GM06990 (cell line): ENCODE measurements around the gene SEMA3E.

Experiments used
- DNase-seq: peaks from one replicate; pipeline ENCODE4 v3.0.0-alpha.2; 2011; ENCODE audit not compliant: insufficient read length; ENCODE audit errors: extremely low read depth
- H3K27me3 ChIP-seq: replicated peaks from 2 replicates; pipeline ENCODE4 v1.6.0; 2011; ENCODE audit warnings: low read length; ENCODE audit not compliant: control insufficient read depth, insufficient read depth
- H3K36me3 ChIP-seq: 2 replicates; pipeline ENCODE4 v1.5.1; 2011; ENCODE audit warnings: low read length; ENCODE audit not compliant: control insufficient read depth, insufficient read depth
- H3K4me3 ChIP-seq: replicated peaks from 2 replicates; pipeline ENCODE4 v1.5.1; 2011; ENCODE audit warnings: low read depth, mild to moderate bottlenecking, control low read depth, low read length
- TF ChIP-seq, protein P1 (sequence below): IDR thresholded peaks from 2 replicates; pipeline ENCODE4 v1.5.1; 2011; ENCODE audit warnings: low read length, control low read depth, mild to moderate bottlenecking, inconsistent platforms; ENCODE audit not compliant: insufficient read depth, poor library complexity, severe bottlenecking

Gene SEMA3E

DNA sequence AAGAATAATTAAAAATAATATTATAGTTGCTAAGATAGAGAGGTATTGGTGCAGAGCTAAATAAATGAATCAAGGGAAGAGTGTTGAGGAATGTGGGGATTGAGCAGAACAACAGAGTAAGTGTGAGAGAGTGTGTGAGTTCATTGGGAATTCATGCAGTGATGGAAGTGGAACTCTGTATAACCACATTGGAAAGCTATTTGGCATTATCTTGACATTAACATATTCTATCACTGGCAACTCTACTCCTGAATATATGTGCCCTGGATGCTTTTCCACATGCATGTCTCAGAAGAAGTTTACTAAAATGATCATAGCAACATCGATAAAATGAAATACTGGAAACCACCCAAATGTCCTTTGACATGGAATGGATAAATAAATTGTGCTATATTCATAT, 164.1 kb downstream of the SEMA3E start:
- TF ChIP-seq, protein P1, sequence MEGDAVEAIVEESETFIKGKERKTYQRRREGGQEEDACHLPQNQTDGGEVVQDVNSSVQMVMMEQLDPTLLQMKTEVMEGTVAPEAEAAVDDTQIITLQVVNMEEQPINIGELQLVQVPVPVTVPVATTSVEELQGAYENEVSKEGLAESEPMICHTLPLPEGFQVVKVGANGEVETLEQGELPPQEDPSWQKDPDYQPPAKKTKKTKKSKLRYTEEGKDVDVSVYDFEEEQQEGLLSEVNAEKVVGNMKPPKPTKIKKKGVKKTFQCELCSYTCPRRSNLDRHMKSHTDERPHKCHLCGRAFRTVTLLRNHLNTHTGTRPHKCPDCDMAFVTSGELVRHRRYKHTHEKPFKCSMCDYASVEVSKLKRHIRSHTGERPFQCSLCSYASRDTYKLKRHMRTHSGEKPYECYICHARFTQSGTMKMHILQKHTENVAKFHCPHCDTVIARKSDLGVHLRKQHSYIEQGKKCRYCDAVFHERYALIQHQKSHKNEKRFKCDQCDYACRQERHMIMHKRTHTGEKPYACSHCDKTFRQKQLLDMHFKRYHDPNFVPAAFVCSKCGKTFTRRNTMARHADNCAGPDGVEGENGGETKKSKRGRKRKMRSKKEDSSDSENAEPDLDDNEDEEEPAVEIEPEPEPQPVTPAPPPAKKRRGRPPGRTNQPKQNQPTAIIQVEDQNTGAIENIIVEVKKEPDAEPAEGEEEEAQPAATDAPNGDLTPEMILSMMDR: no peak

DNA sequence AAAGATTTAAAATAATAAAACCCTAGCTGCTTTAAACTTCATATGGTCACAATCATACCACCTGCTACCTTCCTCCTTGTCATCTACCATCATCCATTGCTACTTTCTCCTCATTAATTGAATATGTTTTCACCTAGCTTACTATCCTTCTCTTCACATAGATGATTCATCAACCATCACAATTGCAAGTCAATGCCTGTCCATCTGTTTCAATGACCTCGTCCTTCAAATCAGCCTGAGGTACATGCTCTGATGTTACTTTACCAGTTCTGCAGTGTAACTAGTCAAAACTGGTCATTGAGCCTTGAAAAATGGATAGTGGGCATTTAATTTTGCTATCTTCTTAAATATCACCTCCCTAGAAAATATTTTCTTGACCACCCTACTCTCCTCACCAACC, 164.7 kb downstream of the SEMA3E start:
- TF ChIP-seq, protein P1: no peak
- DNase-seq: no peak
- no peaks in the 10 kb centered on the region for H3K36me3 ChIP-seq
- H3K4me3 ChIP-seq: no peak overlapping the region
- H3K27me3 ChIP-seq: no peaks in the 10 kb centered on the region

More for the DNA sequence above, 164.1 kb downstream of the SEMA3E start:
- Histone ChIP-seq H3K4me3 (no peak overlapping the region), H3K27me3 (no peaks in the 10 kb centered on the region), H3K36me3 (no peaks in the 10 kb centered on the region)
- no peak for DNase-seq

DNA sequence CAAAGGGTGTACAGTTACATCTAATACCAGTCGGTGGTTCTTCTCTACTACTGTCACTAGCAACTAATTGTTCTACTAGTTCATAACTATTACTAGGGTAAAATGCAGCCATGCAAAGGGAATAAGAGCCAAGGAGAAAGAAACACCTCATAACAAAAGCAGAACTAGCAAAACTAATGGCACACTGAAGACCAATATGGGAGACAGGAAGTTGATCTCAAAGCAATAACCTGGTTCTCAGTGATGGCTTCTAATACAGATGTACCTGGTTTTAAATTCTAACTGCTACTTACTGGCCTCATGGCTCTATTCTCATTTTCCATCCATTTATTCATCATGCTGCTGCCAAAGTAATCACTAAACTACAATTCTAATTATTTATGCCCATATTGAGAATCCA, 170.3 kb downstream of the SEMA3E start:
- Histone ChIP-seq H3K4me3 (no peak overlapping the region), H3K36me3 (no peaks in the 10 kb centered on the region), H3K27me3 (no peaks in the 10 kb centered on the region)
- TF ChIP-seq, protein P1: no peak
- no peak for DNase-seq

DNA sequence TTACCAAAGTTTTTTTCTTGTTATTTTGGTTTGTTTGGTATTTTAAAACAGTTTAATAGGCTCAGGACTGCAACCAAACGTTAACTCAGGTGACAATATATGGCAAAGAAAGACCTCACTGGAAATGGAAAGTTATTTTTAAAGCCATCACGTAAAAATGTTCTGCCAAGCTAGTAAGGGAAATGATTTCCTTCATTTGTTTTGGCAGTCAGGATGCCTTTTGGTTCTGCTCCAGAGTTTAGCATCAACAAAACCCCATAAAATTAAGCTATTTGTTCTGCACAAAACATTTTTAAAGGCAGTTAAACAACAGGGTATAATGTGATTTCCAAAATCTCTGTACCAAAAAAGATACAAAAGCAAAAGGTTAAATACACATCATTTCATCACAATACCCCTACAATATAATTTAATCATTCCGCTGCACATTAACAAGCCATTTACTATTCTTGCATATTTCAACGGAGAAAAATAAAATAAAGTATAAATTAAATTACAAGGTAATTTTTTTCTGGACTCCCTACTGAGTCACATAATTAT, 172.4 kb downstream of the SEMA3E start:
- Histone ChIP-seq H3K4me3 (no peak overlapping the region), H3K27me3 (no peaks in the 10 kb centered on the region), H3K36me3 (no peaks in the 10 kb centered on the region)
- TF ChIP-seq, protein P1: no peak
- DNase-seq: no peak

DNA sequence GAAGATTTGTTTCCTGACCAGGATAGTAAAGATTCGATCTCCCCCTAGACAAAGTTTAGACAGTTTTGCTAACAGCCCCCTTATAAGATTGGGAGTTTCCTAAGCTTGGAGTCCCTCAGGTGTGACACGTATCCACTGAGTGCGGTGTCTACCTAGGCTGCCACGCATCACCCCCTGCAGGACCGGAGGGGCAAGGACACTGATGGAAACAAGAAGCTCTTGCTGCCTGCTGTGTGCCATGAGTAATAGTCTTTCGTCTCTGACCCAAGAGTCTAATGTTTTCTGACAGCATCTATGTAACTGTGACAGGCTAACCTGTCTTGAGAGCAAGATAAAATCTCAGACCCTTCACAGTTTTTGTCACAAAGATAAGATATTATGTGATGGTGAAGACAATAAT, 173.5 kb downstream of the SEMA3E start:
- TF ChIP-seq, protein P1: peak; percentile 25
- no peak overlapping the region for H3K4me3 ChIP-seq
- DNase-seq: no peak
- H3K27me3 ChIP-seq: no peaks in the 10 kb centered on the region
- H3K36me3 ChIP-seq: no peaks in the 10 kb centered on the region

DNA sequence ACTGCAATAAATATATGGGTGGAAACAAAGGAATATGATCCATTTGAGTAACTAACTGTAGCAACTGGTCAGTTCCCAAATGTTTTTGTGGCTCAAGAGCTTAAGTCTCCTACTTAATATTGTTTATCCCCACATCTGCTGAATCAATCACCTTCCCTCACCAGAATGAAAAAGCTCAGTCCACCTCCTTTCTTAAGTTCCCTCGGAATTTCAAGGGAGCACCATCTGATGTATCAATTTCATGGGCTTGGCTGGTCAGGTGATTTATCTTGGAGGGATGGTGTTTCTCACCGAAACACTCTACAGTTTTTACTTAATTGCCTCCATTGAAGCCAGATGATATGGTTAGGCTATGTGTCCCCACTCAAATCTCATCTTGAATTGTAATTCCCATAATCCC, 176.6 kb downstream of the SEMA3E start:
- TF ChIP-seq, protein P1: no peak
- no peaks in the 10 kb centered on the region for H3K36me3 ChIP-seq
- no peaks in the 10 kb centered on the region for H3K27me3 ChIP-seq
- DNase-seq: no peak
- no peak overlapping the region for H3K4me3 ChIP-seq
